Measurements from ENCODE around the gene SMAD2.
"Not testable (repeated sequence)": the region's sequence is repeated elsewhere in the genome, so short reads cannot be mapped to it uniquely, and the experiment has no call there.

SMAD2 gene

DNA sequence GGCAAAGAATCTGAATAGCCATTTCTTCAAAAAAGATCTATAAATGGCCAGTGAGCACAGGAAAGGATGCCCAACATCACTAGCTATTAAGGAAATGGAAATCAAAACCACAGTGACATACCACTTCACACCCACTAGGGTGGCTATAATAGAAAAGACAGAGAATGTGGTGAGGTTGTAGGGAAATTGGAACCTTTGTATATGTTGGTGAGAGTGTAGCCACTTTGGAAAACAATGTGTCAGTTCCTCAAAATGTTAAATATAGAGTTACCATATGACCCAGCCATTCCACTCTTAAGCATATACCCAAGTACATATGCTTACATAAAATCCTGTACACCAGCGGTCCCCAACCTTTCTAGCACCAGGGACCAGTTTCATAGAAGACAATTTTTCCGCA, 152.8 kb downstream of the SMAD2 start:
- no peak for DNase-seq (ENCODE audit: low read depth)
- TF ChIP-seq, protein P1, sequence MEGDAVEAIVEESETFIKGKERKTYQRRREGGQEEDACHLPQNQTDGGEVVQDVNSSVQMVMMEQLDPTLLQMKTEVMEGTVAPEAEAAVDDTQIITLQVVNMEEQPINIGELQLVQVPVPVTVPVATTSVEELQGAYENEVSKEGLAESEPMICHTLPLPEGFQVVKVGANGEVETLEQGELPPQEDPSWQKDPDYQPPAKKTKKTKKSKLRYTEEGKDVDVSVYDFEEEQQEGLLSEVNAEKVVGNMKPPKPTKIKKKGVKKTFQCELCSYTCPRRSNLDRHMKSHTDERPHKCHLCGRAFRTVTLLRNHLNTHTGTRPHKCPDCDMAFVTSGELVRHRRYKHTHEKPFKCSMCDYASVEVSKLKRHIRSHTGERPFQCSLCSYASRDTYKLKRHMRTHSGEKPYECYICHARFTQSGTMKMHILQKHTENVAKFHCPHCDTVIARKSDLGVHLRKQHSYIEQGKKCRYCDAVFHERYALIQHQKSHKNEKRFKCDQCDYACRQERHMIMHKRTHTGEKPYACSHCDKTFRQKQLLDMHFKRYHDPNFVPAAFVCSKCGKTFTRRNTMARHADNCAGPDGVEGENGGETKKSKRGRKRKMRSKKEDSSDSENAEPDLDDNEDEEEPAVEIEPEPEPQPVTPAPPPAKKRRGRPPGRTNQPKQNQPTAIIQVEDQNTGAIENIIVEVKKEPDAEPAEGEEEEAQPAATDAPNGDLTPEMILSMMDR (conservative IDR thresholded peaks at IDR 0.05; ENCODE audit: low read depth, low read length), result no peak
- no peak overlapping the region for H3K4me3 ChIP-seq (ENCODE audit: low read depth, low read length)

DNA sequence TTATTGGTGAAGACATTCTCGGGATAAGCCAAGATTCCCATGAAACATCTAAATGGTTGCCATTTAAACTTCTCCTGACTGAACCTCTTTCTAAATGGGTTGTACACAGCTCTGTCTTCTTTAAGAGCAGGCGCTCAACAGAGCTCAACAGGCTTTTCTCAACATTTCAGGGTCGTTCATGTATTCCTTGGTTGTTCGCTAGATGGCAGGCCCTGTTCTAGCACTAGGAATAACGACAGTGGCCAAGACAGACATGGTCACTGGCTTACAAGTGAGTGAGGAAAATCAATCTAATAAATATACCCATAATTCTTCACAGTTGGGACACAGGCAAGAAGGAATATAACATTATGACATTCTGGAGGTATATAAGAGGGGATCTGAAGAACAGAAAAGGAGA, 154.5 kb downstream of the SMAD2 start:
- H3K4me3 ChIP-seq (ENCODE audit: low read depth, low read length), result no peak overlapping the region
- TF ChIP-seq, protein P1 (conservative IDR thresholded peaks at IDR 0.05; ENCODE audit: low read depth, low read length), result peak; percentile 43
- peak; percentile 50 for DNase-seq (ENCODE audit: low read depth)

DNA sequence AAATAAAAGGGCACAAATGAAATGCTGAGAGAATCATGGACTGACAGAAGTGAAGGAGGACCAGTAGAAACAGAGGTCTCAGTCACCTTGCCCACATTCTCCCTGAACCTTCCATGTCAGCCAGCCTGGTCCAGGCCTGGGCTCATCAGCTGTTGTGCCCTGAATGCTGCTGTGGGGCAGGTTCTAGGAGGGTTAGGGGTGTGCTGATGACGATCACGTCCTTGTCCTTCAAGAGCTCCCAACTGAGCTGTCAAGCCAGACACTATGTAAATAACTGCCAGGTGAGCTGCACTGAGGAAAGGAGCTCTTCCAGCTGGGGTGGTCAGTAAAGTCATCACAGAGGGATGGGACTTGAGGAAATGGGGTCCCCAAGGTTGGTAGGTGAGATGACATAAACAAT, 156.5 kb downstream of the SMAD2 start:
- no peak for DNase-seq (ENCODE audit: low read depth)
- TF ChIP-seq, protein P1 (conservative IDR thresholded peaks at IDR 0.05; ENCODE audit: low read depth, low read length), result no peak

GRCh38 chr18:47772374-47773248, 157.8 kb downstream of the SMAD2 start:
- DNase-seq (ENCODE audit: low read depth), result peak; percentile 78
- TF ChIP-seq, protein P1 (conservative IDR thresholded peaks at IDR 0.05; ENCODE audit: low read depth, low read length), result peak; percentile 98

More for the DNA sequence above, 156.5 kb downstream of the SMAD2 start:
- H3K4me3 ChIP-seq (ENCODE audit: low read depth, low read length), result no peak overlapping the region

GRCh38 chr18:47771922-47772321, 158.5 kb downstream of the SMAD2 start:
- no peak for DNase-seq (ENCODE audit: low read depth)
- H3K4me3 ChIP-seq (ENCODE audit: low read depth, low read length), result no peak overlapping the region
- TF ChIP-seq, protein P1 (conservative IDR thresholded peaks at IDR 0.05; ENCODE audit: low read depth, low read length), result no peak

More at GRCh38 chr18:47772374-47773248, 157.8 kb downstream of the SMAD2 start:
- no peak overlapping the region for H3K4me3 ChIP-seq (ENCODE audit: low read depth, low read length)

DNA sequence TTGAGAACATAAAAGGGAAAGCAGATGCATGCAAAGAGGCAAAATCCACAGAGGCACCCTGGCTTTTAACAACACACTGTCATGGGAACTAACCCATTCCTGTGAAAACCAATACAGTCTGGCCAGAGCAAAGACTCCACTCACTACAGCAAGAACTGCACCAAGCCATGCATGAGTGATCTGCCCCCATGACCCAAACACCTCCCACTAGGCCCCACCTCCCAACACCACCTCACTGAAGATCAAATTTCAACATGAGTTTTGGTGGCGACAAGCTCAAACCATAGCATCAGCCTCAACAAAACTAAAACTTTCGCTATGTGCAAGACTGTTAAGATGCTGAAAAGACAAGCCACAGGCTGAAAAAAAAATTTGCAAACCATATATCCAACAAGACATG, 162.8 kb downstream of the SMAD2 start:
- peak; percentile 2 for DNase-seq (ENCODE audit: low read depth)
- H3K4me3 ChIP-seq (ENCODE audit: low read depth, low read length), result no peak overlapping the region
- TF ChIP-seq, protein P1 (conservative IDR thresholded peaks at IDR 0.05; ENCODE audit: low read depth, low read length), result no peak

DNA sequence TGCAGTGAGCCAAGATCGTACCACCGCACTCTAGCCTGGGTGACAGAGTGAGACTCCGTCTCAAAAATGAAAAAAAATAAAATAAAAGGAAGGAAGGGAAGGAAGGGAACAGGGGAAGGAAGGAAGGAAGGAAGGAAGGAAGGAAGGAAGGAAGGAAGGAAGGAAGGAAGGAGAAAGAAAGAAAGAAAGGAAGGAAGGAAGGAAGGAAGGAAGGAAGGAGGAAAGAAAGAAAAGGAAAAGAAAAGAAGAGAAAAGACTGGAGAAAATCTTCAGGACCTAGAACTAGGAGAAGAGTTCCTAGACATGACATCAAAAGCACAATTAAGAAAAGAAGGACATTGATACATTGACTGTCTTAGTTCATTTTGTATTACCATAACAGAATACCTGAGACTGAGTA, 163.3 kb downstream of the SMAD2 start:
- not testable (repeated sequence) for H3K4me3 ChIP-seq (ENCODE audit: low read depth, low read length); DNase-seq (ENCODE audit: low read depth)

All from choroid plexus epithelial cell (primary cell).